SK-N-MC (cell line): ENCODE results near the gene PXN.
A peak's percentile ranks its signal among the peaks of the same experiment; 100 is the strongest.

Source experiments
- DNase-seq: peaks from one replicate; pipeline ENCODE4 v3.0.0-alpha.2; 2011; ENCODE audit warnings: low read depth, low spot score
- H3K27ac ChIP-seq: fragments of 200-600 bp; sonication (generic); 2 replicates; pipeline ENCODE4 v1.5.1; 2016; ENCODE audit warnings: mixed run types
- H3K36me3 ChIP-seq: fragments of 200-600 bp; sonication (generic); 2 replicates; pipeline ENCODE4 v1.6.1; 2017; ENCODE audit warnings: antibody characterized with exemption, low read length, mixed read lengths; ENCODE audit not compliant: insufficient read depth
- H3K4me3 ChIP-seq: fragments of 200-600 bp; sonication (generic); 2 replicates; pipeline ENCODE4 v1.5.1; 2016
- H3K9ac ChIP-seq: fragments of 200-600 bp; sonication (generic); 2 replicates; pipeline ENCODE4 v1.8.0; 2017; ENCODE audit warnings: mixed run types, mixed read lengths; ENCODE audit not compliant: insufficient read length
- H3K9me3 ChIP-seq: fragments of 200-600 bp; sonication (generic); 2 replicates; pipeline ENCODE4 v1.6.1; 2017; ENCODE audit warnings: low read depth, mild to moderate bottlenecking, antibody characterized with exemption, low read length, moderate library complexity, mixed read lengths
- EZH2 ChIP-seq: fragments of 200-600 bp; sonication (generic); IDR thresholded peaks from one replicate; pipeline ENCODE4 v1.6.1; 2017; ENCODE audit warnings: antibody characterized with exemption
- FOXP2 ChIP-seq: optimal IDR thresholded peaks from 2 replicates; pipeline ENCODE3; 2011; ENCODE audit warnings: mild to moderate bottlenecking, moderate library complexity; ENCODE audit not compliant: insufficient read depth; ENCODE audit errors: extremely low read length, control extremely low read depth
- POLR2AphosphoS5 ChIP-seq: IDR thresholded peaks from 2 replicates; pipeline ENCODE4 v1.6.1; 2012; ENCODE audit warnings: mild to moderate bottlenecking, low read depth, low read length, borderline replicate concordance

PXN gene

DNA sequence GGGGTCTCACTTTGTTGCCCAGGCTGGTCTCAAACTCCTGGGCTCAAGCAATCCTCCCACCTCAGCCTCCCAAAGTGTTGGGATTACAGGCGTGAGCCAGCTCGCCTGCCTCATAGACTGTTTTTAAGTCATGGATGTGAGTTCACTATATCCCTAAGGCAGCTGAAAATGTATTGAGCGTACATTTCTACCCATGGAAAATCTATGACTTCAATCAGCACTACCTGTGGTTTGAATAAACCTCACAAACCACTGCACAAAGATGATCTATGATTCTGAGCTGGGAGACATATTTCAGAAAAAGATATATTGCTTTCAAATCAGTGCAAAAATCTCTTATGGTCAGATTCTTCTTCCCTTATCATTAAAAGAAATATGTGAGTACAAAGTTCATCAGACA is 93.5 kb downstream of the PXN start:
- no peak overlapping the region for H3K4me3 ChIP-seq
- no peak overlapping the region for H3K27ac ChIP-seq
- peaks cover 80% of the 10 kb centered on the region for H3K36me3 ChIP-seq
- DNase-seq, result no peak
- TF ChIP-seq FOXP2 (no peak), POLR2AphosphoS5 (no peak), EZH2 (no peak)
- no peaks in the 10 kb centered on the region for H3K9me3 ChIP-seq
- no peak overlapping the region for H3K9ac ChIP-seq

- no peak for DNase-seq
- no peak overlapping the region for H3K27ac ChIP-seq
- no peak overlapping the region for H3K4me3 ChIP-seq
- no peak overlapping the region for H3K9ac ChIP-seq
- H3K36me3 ChIP-seq, result peaks cover 71% of the 10 kb centered on the region
- no peaks in the 10 kb centered on the region for H3K9me3 ChIP-seq
- no peak for TF ChIP-seq FOXP2
- TF ChIP-seq POLR2AphosphoS5, result no peak
- no peak for TF ChIP-seq EZH2
These were observed 94.9 kb downstream of the PXN start for GRCh38 chr12:120170631-120171030.

DNA sequence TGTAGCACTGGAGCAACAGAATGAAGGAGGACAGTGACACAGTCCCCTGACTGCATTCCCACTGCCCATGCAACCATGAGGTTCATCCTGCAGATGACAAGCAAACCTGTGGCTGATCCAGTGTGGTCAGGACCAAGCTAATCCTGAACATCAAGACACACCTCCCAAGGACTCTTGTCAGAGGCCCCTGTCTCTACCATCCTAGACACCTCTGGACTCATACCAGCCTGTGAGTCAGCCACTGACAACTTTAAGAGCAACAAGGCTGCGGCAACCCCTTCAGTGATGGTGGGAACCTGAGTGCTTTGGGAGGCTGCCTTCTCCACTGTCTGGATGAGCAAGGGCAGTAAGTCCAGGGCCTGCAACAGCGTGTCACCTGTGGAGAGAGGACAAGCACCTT is 95.6 kb downstream of the PXN start:
- H3K4me3 ChIP-seq, result no peak overlapping the region
- H3K36me3 ChIP-seq, result peaks cover 64% of the 10 kb centered on the region
- TF ChIP-seq EZH2, result no peak
- TF ChIP-seq POLR2AphosphoS5, result no peak
- no peak for TF ChIP-seq FOXP2
- no peaks in the 10 kb centered on the region for H3K9me3 ChIP-seq
- DNase-seq, result no peak
- H3K27ac ChIP-seq, result no peak overlapping the region
- H3K9ac ChIP-seq, result no peak overlapping the region

DNA sequence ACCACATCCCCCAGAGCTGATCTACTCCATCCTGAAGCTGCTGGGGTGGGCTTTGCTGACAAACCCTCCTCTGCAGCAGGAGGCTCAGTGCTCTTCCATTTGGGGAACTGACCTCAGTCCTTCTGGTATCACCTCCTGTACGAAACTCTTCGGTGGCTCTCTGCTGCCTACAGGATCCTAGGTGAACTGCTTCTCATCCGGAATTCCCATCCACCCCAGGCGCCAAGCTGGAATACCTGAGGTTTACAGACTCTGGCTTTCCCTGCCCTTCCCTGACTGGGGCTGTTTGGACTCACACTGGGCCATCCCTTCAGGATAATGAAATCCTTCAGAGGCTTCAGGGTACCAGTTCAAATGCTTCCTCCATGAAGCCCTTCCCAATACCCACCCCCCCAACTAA is 97.2 kb downstream of the PXN start:
- H3K36me3 ChIP-seq, result peaks cover 67% of the 10 kb centered on the region

GRCh38 chr12:120167529-120168095 is 97.9 kb downstream of the PXN start:
- no peak for TF ChIP-seq POLR2AphosphoS5
- Histone ChIP-seq H3K4me3 (no peak overlapping the region), H3K9ac (no peak overlapping the region), H3K27ac (peak overlapping the region; percentile 84), H3K36me3 (peaks cover 67% of the 10 kb centered on the region), H3K9me3 (no peaks in the 10 kb centered on the region)
- DNase-seq, result peak; percentile 20

More for the DNA sequence above, 97.2 kb downstream of the PXN start:
- no peak for TF ChIP-seq FOXP2
- TF ChIP-seq POLR2AphosphoS5, result no peak
- no peak for TF ChIP-seq EZH2
- H3K9me3 ChIP-seq, result no peaks in the 10 kb centered on the region
- H3K4me3 ChIP-seq, result no peak overlapping the region
- H3K27ac ChIP-seq, result peak overlapping the region; percentile 84; the same call in 1 of the 2 replicates
- no peak overlapping the region for H3K9ac ChIP-seq
- DNase-seq, result no peak

DNA sequence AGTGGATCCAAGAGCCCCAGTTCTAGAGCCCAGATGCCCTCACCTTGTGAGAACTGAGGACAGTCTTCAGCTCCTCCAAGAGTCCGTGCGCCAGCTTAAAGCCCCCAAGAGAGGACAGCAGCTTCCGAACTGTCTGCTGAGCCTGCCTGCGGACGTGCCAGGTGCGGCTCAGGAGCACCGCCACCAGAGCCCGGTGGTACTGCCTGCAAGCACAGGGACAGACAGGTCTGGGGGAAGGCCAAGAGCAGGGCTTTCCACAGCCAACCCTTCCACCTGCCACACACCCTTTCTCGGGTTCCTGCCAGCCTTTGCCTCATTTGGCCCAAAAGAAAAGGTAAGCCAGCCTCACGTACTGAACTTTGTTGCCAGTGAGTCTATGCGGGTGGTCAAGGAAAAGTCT is 101.2 kb downstream of the PXN start:
- no peaks in the 10 kb centered on the region for H3K9me3 ChIP-seq
- no peak overlapping the region for H3K4me3 ChIP-seq
- DNase-seq, result no peak
- no peak overlapping the region for H3K9ac ChIP-seq
- no peak overlapping the region for H3K27ac ChIP-seq
- no peak for TF ChIP-seq EZH2
- TF ChIP-seq POLR2AphosphoS5, result no peak
- no peak for TF ChIP-seq FOXP2
- peaks cover 76% of the 10 kb centered on the region for H3K36me3 ChIP-seq

- TF ChIP-seq FOXP2, result no peak
- no peak for TF ChIP-seq POLR2AphosphoS5
- no peak for TF ChIP-seq EZH2
- no peak overlapping the region for H3K9ac ChIP-seq
- no peaks in the 10 kb centered on the region for H3K9me3 ChIP-seq
- H3K36me3 ChIP-seq, result peaks cover 77% of the 10 kb centered on the region
- H3K27ac ChIP-seq, result no peak overlapping the region
- H3K4me3 ChIP-seq, result no peak overlapping the region
- no peak for DNase-seq
These were observed 102.8 kb downstream of the PXN start for GRCh38 chr12:120162763-120163162.

DNA sequence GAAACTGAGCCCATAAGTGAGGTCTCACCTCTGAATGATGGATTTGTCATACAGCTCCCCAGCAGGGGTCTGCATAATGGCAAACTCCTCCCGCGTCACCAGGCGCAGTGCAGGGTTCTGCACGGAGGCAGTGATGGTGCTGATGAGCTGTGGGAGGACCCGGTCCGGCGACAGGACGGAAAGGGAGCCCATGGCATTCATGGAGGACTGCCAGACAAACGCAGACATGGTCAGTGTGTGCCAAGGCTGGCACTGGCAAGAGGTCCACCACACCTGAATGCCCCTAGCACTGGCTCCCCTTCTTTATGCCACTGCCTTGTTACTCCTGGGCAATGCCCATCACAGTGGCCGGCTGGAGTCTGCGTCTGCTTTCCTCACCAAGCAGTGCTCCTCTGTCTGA is 103.7 kb downstream of the PXN start:
- Histone ChIP-seq H3K36me3 (peaks cover 77% of the 10 kb centered on the region), H3K9ac (no peak overlapping the region), H3K4me3 (no peak overlapping the region), H3K27ac (no peak overlapping the region), H3K9me3 (no peaks in the 10 kb centered on the region)
- no peak for TF ChIP-seq EZH2
- TF ChIP-seq POLR2AphosphoS5, result no peak
- no peak for TF ChIP-seq FOXP2
- DNase-seq, result no peak
